Activated CD8-positive, alpha-beta T cell treated with anti-CD3 and anti-CD28 coated beads for 36 hours (primary cell): Measurements from ENCODE around the gene ELFN2. TPM values are rescaled to one million over a fixed set of nuclear protein-coding genes. Genes with fewer than 3 reads are reported as not detected.

Source experiments
- ATAC-seq: fragments of 200-7000 bp; cut with Tn5 transposase; one replicate; pipeline ENCODE4 v1.10.0; 2021; ENCODE audit warnings: mild to moderate bottlenecking, moderate library complexity
- CTCF ChIA-PET: fragments of 350-600 bp; sonication (Branson Sonifier 250); formaldehyde crosslinking; loops from one replicate; lab custom pipeline; 2021; ENCODE audit warnings: antibody characterized with exemption; lab: Charles Lee
- POLR2A ChIA-PET: fragments of 350-600 bp; sonication (Branson Sonifier 250); formaldehyde crosslinking; loops from one replicate; lab custom pipeline; 2021; ENCODE audit warnings: antibody characterized with exemption; lab: Charles Lee
- DNase-seq: peaks from one replicate; pipeline ENCODE4 v3.0.0-alpha.2; 2020
- H3K27ac Mint-ChIP-seq: one replicate; pipeline ENCODE4 v1.8.0; 2021; ENCODE audit warnings: mild to moderate bottlenecking, mixed read lengths
- H3K27me3 Mint-ChIP-seq: one replicate; pipeline ENCODE4 v1.8.0; 2021; ENCODE audit warnings: mixed read lengths
- H3K36me3 Mint-ChIP-seq: one replicate; pipeline ENCODE4 v1.8.0; 2021; ENCODE audit warnings: low read depth, mixed read lengths
- H3K4me1 Mint-ChIP-seq: one replicate; pipeline ENCODE4 v1.8.0; 2021; ENCODE audit warnings: low read depth, mixed read lengths
- H3K4me3 Mint-ChIP-seq: one replicate; pipeline ENCODE4 v1.8.0; 2021; ENCODE audit warnings: mild to moderate bottlenecking, moderate library complexity, mixed read lengths
- H3K9me3 Mint-ChIP-seq: one replicate; pipeline ENCODE4 v1.8.0; 2021; ENCODE audit warnings: mixed read lengths
- intact Hi-C: fragments of 100-400 bp; cut with micrococcal nuclease; formaldehyde crosslinking; loops from one replicate; pipeline ENCODE4 v1.10.0; 2022
- total RNA-seq, 2 experiments: library from RNA; stranded (reverse); gene quantifications; one replicate each; pipeline ENCODE4 v1.2.3, GENCODE V29; 2021
- TF ChIP-seq, protein P1 (sequence below): fragments of 200-600 bp; IDR thresholded peaks from one replicate; pipeline ENCODE4 v1.8.0; 2022; ENCODE audit warnings: antibody characterized with exemption, mild to moderate bottlenecking

ELFN2 gene
- total RNA-seq, 2 experiments from 2014 or later = 0.51 to 0.52 TPM

GRCh38 chr22:37417677-37418348 is 9.5 kb downstream of the ELFN2 start:
- no peak for DNase-seq
- H3K9me3 Mint-ChIP-seq = no peaks in the 10 kb centered on the region
- CTCF ChIA-PET = interaction anchor here (1.3 to 1.5 kb wide), 2 partner anchors 12 to 107 kb away, joined by 3 read pairs; no protein-coding TSS in a partner anchor
- no peaks in the 10 kb centered on the region for H3K36me3 Mint-ChIP-seq
- no peak overlapping the region for H3K4me3 Mint-ChIP-seq
- H3K4me1 Mint-ChIP-seq = peaks cover 32% of the 10 kb centered on the region
- TF ChIP-seq, protein P1, sequence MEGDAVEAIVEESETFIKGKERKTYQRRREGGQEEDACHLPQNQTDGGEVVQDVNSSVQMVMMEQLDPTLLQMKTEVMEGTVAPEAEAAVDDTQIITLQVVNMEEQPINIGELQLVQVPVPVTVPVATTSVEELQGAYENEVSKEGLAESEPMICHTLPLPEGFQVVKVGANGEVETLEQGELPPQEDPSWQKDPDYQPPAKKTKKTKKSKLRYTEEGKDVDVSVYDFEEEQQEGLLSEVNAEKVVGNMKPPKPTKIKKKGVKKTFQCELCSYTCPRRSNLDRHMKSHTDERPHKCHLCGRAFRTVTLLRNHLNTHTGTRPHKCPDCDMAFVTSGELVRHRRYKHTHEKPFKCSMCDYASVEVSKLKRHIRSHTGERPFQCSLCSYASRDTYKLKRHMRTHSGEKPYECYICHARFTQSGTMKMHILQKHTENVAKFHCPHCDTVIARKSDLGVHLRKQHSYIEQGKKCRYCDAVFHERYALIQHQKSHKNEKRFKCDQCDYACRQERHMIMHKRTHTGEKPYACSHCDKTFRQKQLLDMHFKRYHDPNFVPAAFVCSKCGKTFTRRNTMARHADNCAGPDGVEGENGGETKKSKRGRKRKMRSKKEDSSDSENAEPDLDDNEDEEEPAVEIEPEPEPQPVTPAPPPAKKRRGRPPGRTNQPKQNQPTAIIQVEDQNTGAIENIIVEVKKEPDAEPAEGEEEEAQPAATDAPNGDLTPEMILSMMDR = no peak
- no peak for ATAC-seq
- POLR2A ChIA-PET = interaction anchor here (1.5 kb wide), 1 partner anchor 8 kb away, joined by 5 read pairs; no protein-coding TSS in a partner anchor
- H3K27ac Mint-ChIP-seq = no peak overlapping the region
- H3K27me3 Mint-ChIP-seq = peaks cover 59% of the 10 kb centered on the region
- intact Hi-C loops = no loop called here

- H3K4me3 Mint-ChIP-seq = no peak overlapping the region
- TF ChIP-seq, protein P1 = no peak
- H3K27me3 Mint-ChIP-seq = peaks cover 59% of the 10 kb centered on the region
- H3K36me3 Mint-ChIP-seq = no peaks in the 10 kb centered on the region
- no peak overlapping the region for H3K27ac Mint-ChIP-seq
- ATAC-seq = no peak
- H3K4me1 Mint-ChIP-seq = peaks cover 32% of the 10 kb centered on the region
- no peak for DNase-seq
- H3K9me3 Mint-ChIP-seq = no peaks in the 10 kb centered on the region
- intact Hi-C loops = no loop called here
- CTCF ChIA-PET = interaction anchor here (1.3 to 1.5 kb wide), 2 partner anchors 12 to 106 kb away, joined by 3 read pairs; no protein-coding TSS in a partner anchor
- POLR2A ChIA-PET = interaction anchor here (1.5 kb wide), 1 partner anchor 9 kb away, joined by 5 read pairs; no protein-coding TSS in a partner anchor
Measured at GRCh38 chr22:37417264-37417663, 10.0 kb downstream of the ELFN2 start.

GRCh38 chr22:37416827-37417226 is 10.5 kb downstream of the ELFN2 start:
- TF ChIP-seq, protein P1 = no peak
- intact Hi-C loops = no loop called here
- no peaks in the 10 kb centered on the region for H3K36me3 Mint-ChIP-seq
- no peak overlapping the region for H3K4me3 Mint-ChIP-seq
- peaks cover 31% of the 10 kb centered on the region for H3K4me1 Mint-ChIP-seq
- POLR2A ChIA-PET = interaction anchor here (1.5 kb wide), 1 partner anchor 9 kb away, joined by 5 read pairs; no protein-coding TSS in a partner anchor
- H3K9me3 Mint-ChIP-seq = no peaks in the 10 kb centered on the region
- H3K27me3 Mint-ChIP-seq = peaks cover 59% of the 10 kb centered on the region
- ATAC-seq = peak; percentile 59
- H3K27ac Mint-ChIP-seq = no peak overlapping the region
- CTCF ChIA-PET = interaction anchor here (1.3 to 1.5 kb wide), 2 partner anchors 13 to 106 kb away, joined by 3 read pairs; no protein-coding TSS in a partner anchor
- peak; percentile 64 for DNase-seq

DNA sequence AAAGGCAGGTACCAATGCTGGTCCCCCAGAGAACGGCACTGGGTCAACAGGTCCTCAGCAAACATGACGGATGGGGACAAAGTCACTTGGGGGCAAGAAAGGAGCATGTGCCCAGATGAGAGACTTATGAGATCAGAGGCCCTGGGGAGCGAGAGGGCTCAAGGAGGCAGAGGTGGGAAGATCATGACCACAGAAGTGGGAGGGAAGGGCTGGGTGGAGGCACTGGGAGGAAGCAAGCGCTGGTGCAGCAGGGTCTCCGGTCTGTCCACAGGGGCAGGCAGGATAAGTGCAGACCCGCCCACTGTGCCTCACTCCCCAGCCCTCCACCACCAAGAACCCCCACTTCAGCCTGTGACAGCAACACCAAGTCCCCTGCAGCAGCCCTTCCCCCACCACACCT is 10.9 kb downstream of the ELFN2 start:
- peaks cover 56% of the 10 kb centered on the region for H3K27me3 Mint-ChIP-seq
- peaks cover 29% of the 10 kb centered on the region for H3K4me1 Mint-ChIP-seq
- H3K4me3 Mint-ChIP-seq = no peak overlapping the region
- DNase-seq (no peak), ATAC-seq (peak; percentile 12)
- ChIA-PET CTCF (no interaction called here), POLR2A (interaction anchor here (1.5 kb wide), 1 partner anchor 10 kb away, joined by 5 read pairs; no protein-coding TSS in a partner anchor)
- intact Hi-C loops = no loop called here
- H3K9me3 Mint-ChIP-seq = no peaks in the 10 kb centered on the region
- H3K36me3 Mint-ChIP-seq = no peaks in the 10 kb centered on the region
- TF ChIP-seq, protein P1 = no peak
- H3K27ac Mint-ChIP-seq = no peak overlapping the region

DNA sequence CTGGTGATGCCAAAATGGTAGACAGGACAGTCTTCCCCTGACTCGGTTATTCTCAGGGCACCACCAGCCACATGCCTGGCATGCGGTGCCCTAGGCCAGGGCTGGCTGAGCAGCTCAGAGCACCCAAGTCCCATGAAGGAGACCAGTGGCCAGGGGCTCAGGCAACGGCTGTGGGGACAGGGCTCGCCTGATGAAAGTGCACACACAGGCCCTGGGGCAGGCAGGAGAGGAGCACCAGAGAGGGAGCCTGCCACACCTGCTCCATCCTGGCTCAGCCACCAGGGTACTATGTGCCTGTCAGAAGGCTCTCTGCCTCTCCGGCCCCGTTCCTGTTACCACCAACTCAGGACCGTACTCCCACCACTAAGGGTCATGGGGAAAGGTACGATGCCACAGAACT is 12.1 kb downstream of the ELFN2 start:
- intact Hi-C loops = no loop called here
- H3K4me3 Mint-ChIP-seq = no peak overlapping the region
- TF ChIP-seq, protein P1 = no peak
- peaks cover 30% of the 10 kb centered on the region for H3K4me1 Mint-ChIP-seq
- ChIA-PET POLR2A (interaction anchor here (0.8 kb wide), 1 partner anchor 16 kb away, joined by 3 read pairs; no protein-coding TSS in a partner anchor), CTCF (interaction anchor here (1.3 to 1.9 kb wide), 3 partner anchors 57 to 155 kb away, joined by 3 to 5 read pairs (median 4); no protein-coding TSS in a partner anchor)
- no peak for DNase-seq
- no peak overlapping the region for H3K27ac Mint-ChIP-seq
- ATAC-seq = no peak
- H3K27me3 Mint-ChIP-seq = peaks cover 51% of the 10 kb centered on the region
- no peaks in the 10 kb centered on the region for H3K36me3 Mint-ChIP-seq
- H3K9me3 Mint-ChIP-seq = no peaks in the 10 kb centered on the region
